Kidney (tissue), 14 donors: ENCODE measurements around the gene FHOD3. TPM values are rescaled to one million over a fixed set of nuclear protein-coding genes. Genes with fewer than 3 reads are reported as not detected.

ENCODE experiments used
- DNase-seq, 5 donors: peaks; one replicate each; pipeline ENCODE4 v3.0.0-alpha.2; 2013 to 2020
- FAIRE-seq: peaks from 2 replicates; lab custom pipeline; 2012; peaks lifted over from hg19 to GRCh38; lab: Jason Lieb, UNC
- H3K27ac ChIP-seq, 2 donors: one replicate each; pipeline ENCODE4 v1.7.0; 2013; ENCODE audit warnings: low read depth in 2 of 2, low read length in 2 of 2, inconsistent platforms in 1 of 2
- H3K27me3 ChIP-seq: one replicate; pipeline ENCODE4 v1.7.1; 2013; ENCODE audit warnings: low read length, inconsistent platforms; ENCODE audit not compliant: control insufficient read depth, insufficient read depth
- H3K36me3 ChIP-seq, 3 donors: one replicate each; pipeline versions ENCODE4 v1.7.0 to v1.7.1; 2013; ENCODE audit warnings: low read length in 3 of 3, control low read depth in 1 of 3, inconsistent platforms in 1 of 3; ENCODE audit not compliant: insufficient read depth in 3 of 3, control insufficient read depth in 2 of 3
- H3K4me1 ChIP-seq, 3 donors: one replicate each; pipeline versions ENCODE4 v1.7.0 to v1.7.1; 2013; ENCODE audit warnings: low read length in 3 of 3, inconsistent platforms in 1 of 3, low read depth in 1 of 3; ENCODE audit not compliant: control insufficient read depth in 2 of 3, insufficient read depth in 2 of 3
- H3K4me3 ChIP-seq, 3 donors: one replicate each; pipeline versions ENCODE4 v1.7.0 to v1.8.1; 2013; ENCODE audit warnings: low read length in 3 of 3, control low read depth in 1 of 3, inconsistent platforms in 1 of 3
- H3K9ac ChIP-seq, 3 donors: one replicate each; pipeline versions ENCODE4 v1.7.0 to v1.7.1; 2013; ENCODE audit warnings: low read length in 3 of 3, control low read depth in 1 of 3, inconsistent platforms in 1 of 3
- H3K9me3 ChIP-seq, 3 donors: one replicate each; pipeline versions ENCODE4 v1.7.0 to v1.7.1; 2013; ENCODE audit warnings: low read length in 3 of 3, control low read depth in 1 of 3, inconsistent platforms in 1 of 3; ENCODE audit not compliant: control insufficient read depth in 2 of 3, insufficient read depth in 1 of 3
- CTCF ChIP-seq: IDR thresholded peaks from 3 replicates; pipeline ENCODE4 v1.5.1; 2012; ENCODE audit warnings: mild to moderate bottlenecking, moderate library complexity, borderline replicate concordance; ENCODE audit not compliant: insufficient read depth; ENCODE audit errors: extremely low read depth
- intact Hi-C: fragments of 100-400 bp; cut with DNase I; formaldehyde crosslinking; loops from one replicate; pipeline ENCODE4 v1.11.1; 2022
- polyA plus RNA-seq: library from polyadenylated mRNA; stranded (reverse); fragments of 350-450 nt; fragmentation: Illumina TruSeq; extraction: RNeasy Lipid Tissue Mini Kit (QIAGEN cat#74804); gene quantifications from one replicate; pipeline ENCODE4 v1.2.3, GENCODE V29; 2014; ENCODE audit warnings: low read depth, low replicate concordance; ENCODE audit not compliant: insufficient read depth
- total RNA-seq: library from RNA; stranded (reverse); fragmentation: NEBNext Ultra II Directional; extraction: Animal tissue kit (Norgen Biotek cat#: 25700); gene quantifications from one replicate; pipeline ENCODE4 v1.2.1, GENCODE V29; 2021
- donor health status: control.
- donor health status: control.
- donor health status: control.
- donor health status: control.
- donor health status: control.
- donor health status: DM: yes; HTN: yes; CAD: no.
- donor health status: Normal renal cell carcinoma (clear cell type).

Gene FHOD3
- total and polyA plus RNA-seq, 2 donors from 2014 or later: 21.5 to 28.0 TPM

GRCh38 chr18:36613810-36614209 lies 316.3 kb downstream of the FHOD3 start:
- FAIRE-seq (no peak), DNase-seq (no peak)
- peaks cover 0 to 4% (median 0%) of the 10 kb centered on the region in 3 donors for H3K36me3 ChIP-seq
- H3K4me1 ChIP-seq: no peaks in the 10 kb centered on the region
- no peaks in the 10 kb centered on the region for H3K27me3 ChIP-seq
- H3K27ac ChIP-seq: no peak overlapping the region
- no peak overlapping the region for H3K4me3 ChIP-seq
- H3K9ac ChIP-seq: no peak overlapping the region
- no peaks in the 10 kb centered on the region for H3K9me3 ChIP-seq
- intact Hi-C loops: no loop called here
- no peak for TF ChIP-seq CTCF

GRCh38 chr18:36620788-36621187 lies 323.3 kb downstream of the FHOD3 start:
- intact Hi-C loops: no loop called here
- H3K9ac ChIP-seq: no peak overlapping the region
- H3K4me1 ChIP-seq: no peaks in the 10 kb centered on the region
- H3K4me3 ChIP-seq: no peak overlapping the region
- H3K9me3 ChIP-seq: no peaks in the 10 kb centered on the region
- no peak for TF ChIP-seq CTCF
- peaks cover 0 to 4% (median 0%) of the 10 kb centered on the region in 3 donors for H3K36me3 ChIP-seq
- H3K27ac ChIP-seq: no peak overlapping the region
- no peaks in the 10 kb centered on the region for H3K27me3 ChIP-seq
- DNase-seq (no peak), FAIRE-seq (no peak)

- H3K9ac ChIP-seq: no peak overlapping the region
- intact Hi-C loops: no loop called here
- H3K27ac ChIP-seq: no peak overlapping the region
- TF ChIP-seq CTCF: no peak
- H3K36me3 ChIP-seq: peaks cover 0 to 4% (median 0%) of the 10 kb centered on the region in 3 donors
- H3K27me3 ChIP-seq: no peaks in the 10 kb centered on the region
- no peaks in the 10 kb centered on the region for H3K4me1 ChIP-seq
- FAIRE-seq (no peak), DNase-seq (no peak)
- no peaks in the 10 kb centered on the region for H3K9me3 ChIP-seq
- H3K4me3 ChIP-seq: no peak overlapping the region
These were observed 325.1 kb downstream of the FHOD3 start for GRCh38 chr18:36622610-36623009.

GRCh38 chr18:36623091-36623490 lies 325.6 kb downstream of the FHOD3 start:
- intact Hi-C loops: no loop called here
- no peaks in the 10 kb centered on the region for H3K9me3 ChIP-seq
- H3K4me1 ChIP-seq: no peaks in the 10 kb centered on the region
- no peak overlapping the region for H3K4me3 ChIP-seq
- DNase-seq (no peak), FAIRE-seq (no peak)
- no peak overlapping the region for H3K9ac ChIP-seq
- H3K36me3 ChIP-seq: peaks cover 0 to 4% (median 0%) of the 10 kb centered on the region in 3 donors
- no peaks in the 10 kb centered on the region for H3K27me3 ChIP-seq
- H3K27ac ChIP-seq: no peak overlapping the region
- no peak for TF ChIP-seq CTCF
